Progenitor cell of endocrine pancreas (in vitro differentiated cells): ENCODE data around the gene KITLG. TPM values are rescaled to one million over a fixed set of nuclear protein-coding genes. Genes with fewer than 3 reads are reported as not detected.
A peak's percentile ranks its signal among the peaks of the same experiment; 100 is the strongest.

Experiments used
- DNase-seq: peaks from one replicate; pipeline ENCODE4 v3.0.0; 2021; ENCODE audit warnings: low spot score; ENCODE audit not compliant: unreplicated experiment
- H3K27ac Mint-ChIP-seq: 2 replicates; pipeline ENCODE4 v1.8.0; 2021; ENCODE audit warnings: mild to moderate bottlenecking, moderate library complexity, mixed read lengths
- H3K27me3 Mint-ChIP-seq: 2 replicates; pipeline ENCODE4 v1.8.0; 2021; ENCODE audit warnings: mixed read lengths
- H3K36me3 Mint-ChIP-seq: 2 replicates; pipeline ENCODE4 v1.8.0; 2022; ENCODE audit warnings: mixed read lengths; ENCODE audit not compliant: insufficient read depth
- H3K4me1 Mint-ChIP-seq: 2 replicates; pipeline ENCODE4 v1.8.0; 2021; ENCODE audit warnings: low read depth, mixed read lengths
- H3K4me3 Mint-ChIP-seq: 2 replicates; pipeline ENCODE4 v1.8.0; 2021; ENCODE audit warnings: low read depth, mild to moderate bottlenecking, moderate library complexity, mixed read lengths
- H3K9me3 Mint-ChIP-seq: 2 replicates; pipeline ENCODE4 v1.8.0; 2021; ENCODE audit warnings: low read depth, mixed read lengths
- total RNA-seq: library from RNA; stranded (reverse); gene quantifications from 2 replicates; pipeline ENCODE4 v1.2.1, GENCODE V29; 2021
- TF ChIP-seq, protein P1 (sequence below): fragments of 200-600 bp; sonication (generic); IDR thresholded peaks from one replicate; pipeline ENCODE4 v1.5.0; 2021; ENCODE audit warnings: antibody characterized with exemption, mild to moderate bottlenecking; ENCODE audit not compliant: unreplicated experiment

The KITLG gene
- total RNA-seq, 1 donor from 2014 or later = 9.1 TPM

DNA sequence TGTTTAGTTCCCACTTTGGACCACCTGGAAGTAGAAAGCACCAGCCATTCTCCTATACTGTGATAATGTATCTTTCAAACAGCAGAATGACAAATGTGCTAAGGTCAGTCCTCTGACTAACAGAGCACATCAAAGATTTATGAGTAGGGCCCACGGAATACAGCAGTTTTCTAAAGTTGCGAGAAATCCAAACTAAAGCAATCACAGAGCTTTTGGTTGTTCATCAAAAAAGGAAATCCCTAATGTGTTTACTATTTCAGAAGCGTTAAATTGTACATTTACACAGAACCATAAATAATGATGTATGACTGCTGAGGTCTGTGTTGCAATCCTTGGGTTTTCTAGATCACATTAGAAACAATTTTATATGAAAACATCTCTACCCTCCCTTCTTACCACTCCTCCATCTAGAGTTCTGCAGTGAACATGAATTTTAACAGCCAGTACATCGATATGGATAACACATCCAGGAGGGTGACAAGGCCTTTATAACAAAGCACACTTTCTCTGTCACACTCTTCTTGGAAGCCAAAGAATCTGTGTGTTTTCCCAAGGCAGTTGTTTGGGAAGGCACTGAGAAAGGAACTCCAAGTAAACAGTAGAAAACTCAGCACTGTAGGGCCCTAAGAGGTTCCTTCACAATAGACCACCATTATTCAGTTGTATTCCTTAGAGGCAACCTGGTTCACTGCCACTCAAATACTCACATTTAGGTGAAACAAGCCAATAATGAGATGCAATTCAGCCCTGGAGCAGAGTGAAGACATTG, 7.3 kb downstream of the KITLG start:
- no peak for DNase-seq
- no peaks in the 10 kb centered on the region for H3K27me3 Mint-ChIP-seq

GRCh38 chr12:88571543-88571942, 8.7 kb downstream of the KITLG start:
- TF ChIP-seq, protein P1, sequence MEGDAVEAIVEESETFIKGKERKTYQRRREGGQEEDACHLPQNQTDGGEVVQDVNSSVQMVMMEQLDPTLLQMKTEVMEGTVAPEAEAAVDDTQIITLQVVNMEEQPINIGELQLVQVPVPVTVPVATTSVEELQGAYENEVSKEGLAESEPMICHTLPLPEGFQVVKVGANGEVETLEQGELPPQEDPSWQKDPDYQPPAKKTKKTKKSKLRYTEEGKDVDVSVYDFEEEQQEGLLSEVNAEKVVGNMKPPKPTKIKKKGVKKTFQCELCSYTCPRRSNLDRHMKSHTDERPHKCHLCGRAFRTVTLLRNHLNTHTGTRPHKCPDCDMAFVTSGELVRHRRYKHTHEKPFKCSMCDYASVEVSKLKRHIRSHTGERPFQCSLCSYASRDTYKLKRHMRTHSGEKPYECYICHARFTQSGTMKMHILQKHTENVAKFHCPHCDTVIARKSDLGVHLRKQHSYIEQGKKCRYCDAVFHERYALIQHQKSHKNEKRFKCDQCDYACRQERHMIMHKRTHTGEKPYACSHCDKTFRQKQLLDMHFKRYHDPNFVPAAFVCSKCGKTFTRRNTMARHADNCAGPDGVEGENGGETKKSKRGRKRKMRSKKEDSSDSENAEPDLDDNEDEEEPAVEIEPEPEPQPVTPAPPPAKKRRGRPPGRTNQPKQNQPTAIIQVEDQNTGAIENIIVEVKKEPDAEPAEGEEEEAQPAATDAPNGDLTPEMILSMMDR = no peak
- Mint-ChIP-seq H3K27ac (no peak overlapping the region), H3K36me3 (no peaks in the 10 kb centered on the region), H3K4me1 (peaks cover 36% of the 10 kb centered on the region), H3K27me3 (no peaks in the 10 kb centered on the region), H3K4me3 (no peak overlapping the region), H3K9me3 (no peaks in the 10 kb centered on the region)
- no peak for DNase-seq

More for the DNA sequence above, 7.3 kb downstream of the KITLG start:
- no peaks in the 10 kb centered on the region for H3K36me3 Mint-ChIP-seq
- TF ChIP-seq, protein P1 = no peak
- H3K4me1 Mint-ChIP-seq = peaks cover 38% of the 10 kb centered on the region
- H3K27ac Mint-ChIP-seq = peak overlapping the region; percentile 19
- H3K9me3 Mint-ChIP-seq = no peaks in the 10 kb centered on the region
- H3K4me3 Mint-ChIP-seq = no peak overlapping the region

- peaks cover 31% of the 10 kb centered on the region for H3K4me1 Mint-ChIP-seq
- H3K4me3 Mint-ChIP-seq = no peak overlapping the region
- TF ChIP-seq, protein P1 = no peak
- no peaks in the 10 kb centered on the region for H3K36me3 Mint-ChIP-seq
- H3K27me3 Mint-ChIP-seq = no peaks in the 10 kb centered on the region
- H3K9me3 Mint-ChIP-seq = no peaks in the 10 kb centered on the region
- no peak overlapping the region for H3K27ac Mint-ChIP-seq
- DNase-seq = no peak
These were observed 10.2 kb downstream of the KITLG start for GRCh38 chr12:88570103-88570502.

GRCh38 chr12:88566430-88566829, 13.8 kb downstream of the KITLG start:
- Mint-ChIP-seq H3K4me3 (no peak overlapping the region), H3K27me3 (no peaks in the 10 kb centered on the region), H3K9me3 (no peaks in the 10 kb centered on the region), H3K27ac (no peak overlapping the region), H3K36me3 (no peaks in the 10 kb centered on the region), H3K4me1 (peaks cover 14% of the 10 kb centered on the region)
- DNase-seq = no peak
- TF ChIP-seq, protein P1 = no peak

GRCh38 chr12:88562846-88563582, 17.3 kb downstream of the KITLG start:
- H3K36me3 Mint-ChIP-seq = no peaks in the 10 kb centered on the region
- H3K4me3 Mint-ChIP-seq = no peak overlapping the region
- TF ChIP-seq, protein P1 = no peak
- H3K9me3 Mint-ChIP-seq = no peaks in the 10 kb centered on the region
- H3K27ac Mint-ChIP-seq = no peak overlapping the region
- DNase-seq = no peak
- H3K4me1 Mint-ChIP-seq = peaks cover 15% of the 10 kb centered on the region
- no peaks in the 10 kb centered on the region for H3K27me3 Mint-ChIP-seq
